Stimulated activated CD4-positive, alpha-beta T cell treated with anti-CD3 and anti-CD28 coated beads, Interleukin-2, amount 100 ng/mL, for 24 hours (primary cell): ENCODE results near the gene LDLR.
"Not testable (repeated sequence)": the region's sequence is repeated elsewhere in the genome, so short reads cannot be mapped to it uniquely, and the experiment has no call there.

Experiments used
- DNase-seq, 2 donors: peaks; one replicate each; pipeline ENCODE4 v3.0.0-alpha.2; 2020

LDLR gene

GRCh38 chr19:11176466-11177193, 87.4 kb downstream of the LDLR start:
- DNase-seq, result no peak

GRCh38 chr19:11177592-11177991, 88.3 kb downstream of the LDLR start:
- DNase-seq, result no peak

- DNase-seq, result not testable (repeated sequence)
Observed at GRCh38 chr19:11179145-11179465, 89.8 kb downstream of the LDLR start.

GRCh38 chr19:11179716-11180297, 90.5 kb downstream of the LDLR start:
- DNase-seq, result peak in 1 of 2 donors; percentile 22

GRCh38 chr19:11180346-11180745, 91.1 kb downstream of the LDLR start:
- no peak for DNase-seq

GRCh38 chr19:11180975-11181374, 91.7 kb downstream of the LDLR start:
- not testable (repeated sequence) for DNase-seq

- no peak for DNase-seq
Observed at GRCh38 chr19:11181488-11181887, 92.2 kb downstream of the LDLR start.
